ENCODE results near the gene TENT5C.
"Not testable (repeated sequence)": the region's sequence is repeated elsewhere in the genome, so short reads cannot be mapped to it uniquely, and the experiment has no call there.

TENT5C gene

DNA sequence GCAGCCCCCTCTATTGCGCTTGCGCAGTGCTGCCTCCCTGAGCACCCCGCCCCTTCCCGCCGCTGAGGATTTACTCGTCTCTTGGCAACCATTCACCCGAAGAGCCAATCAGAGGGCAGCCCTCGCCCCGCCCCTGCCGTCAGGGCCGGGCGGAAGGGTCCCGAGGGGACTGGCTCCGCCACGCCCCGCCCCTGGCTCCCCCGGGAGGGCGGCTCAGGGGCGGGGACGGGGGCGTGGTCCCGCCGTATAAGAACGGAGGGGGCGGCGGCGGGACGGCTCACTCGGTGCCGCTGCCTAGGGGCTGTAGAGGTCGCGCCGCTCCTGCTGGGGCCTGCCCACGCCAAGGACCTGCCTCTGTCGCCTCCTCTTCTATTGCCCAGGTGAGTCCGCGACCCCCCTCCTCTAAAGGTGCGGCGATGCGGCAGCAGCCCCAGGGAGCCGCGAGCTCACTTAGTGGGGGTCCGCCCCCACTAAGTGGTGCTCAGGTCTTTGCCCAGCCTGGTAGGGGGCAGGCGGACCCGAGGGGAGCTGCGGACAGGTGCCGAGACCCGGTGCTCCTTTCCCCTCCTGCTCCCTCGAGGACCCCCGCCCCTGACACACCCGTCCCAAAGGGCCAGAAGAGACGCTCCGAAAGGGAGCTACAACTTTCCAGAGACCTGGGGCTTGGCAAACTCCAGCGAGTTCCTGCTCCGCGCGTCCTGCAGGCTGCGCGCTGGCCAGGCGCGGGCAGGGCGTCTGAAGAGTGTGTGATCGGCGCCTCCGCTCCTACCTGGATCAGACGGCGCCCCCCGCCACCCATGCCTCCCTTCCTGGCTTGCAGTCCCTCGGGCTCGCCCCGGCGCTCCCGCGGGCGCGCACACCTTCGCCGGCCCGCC, at the start of gene TENT5C:
Gene TENT5C, plus strand, starts transcription at position 275 of the 875 bp plus-strand sequence. CDS start 16,821 bp downstream, outside the sequence.
- peak; percentile 96 for DNase-seq

DNA sequence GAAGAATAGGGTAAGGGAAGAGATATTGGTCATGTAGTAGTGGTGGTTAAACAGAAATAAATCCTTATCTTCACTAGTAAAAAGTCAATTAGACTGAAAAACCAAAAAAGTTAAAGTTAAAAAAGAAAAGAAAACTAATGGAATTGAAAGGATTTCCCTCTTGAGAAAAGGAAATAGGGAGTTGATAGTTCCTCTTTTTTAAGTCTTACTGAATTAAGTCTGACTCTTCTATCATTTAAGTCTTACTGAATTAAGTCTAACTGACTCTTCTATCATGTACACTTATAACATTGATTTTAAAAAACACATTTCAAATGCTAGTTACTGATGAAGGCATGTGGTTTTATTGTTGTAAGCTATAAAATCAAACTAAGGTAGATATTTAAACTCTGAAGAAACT, 49.5 kb upstream of the TENT5C start:
- peak; percentile 4 for DNase-seq

DNA sequence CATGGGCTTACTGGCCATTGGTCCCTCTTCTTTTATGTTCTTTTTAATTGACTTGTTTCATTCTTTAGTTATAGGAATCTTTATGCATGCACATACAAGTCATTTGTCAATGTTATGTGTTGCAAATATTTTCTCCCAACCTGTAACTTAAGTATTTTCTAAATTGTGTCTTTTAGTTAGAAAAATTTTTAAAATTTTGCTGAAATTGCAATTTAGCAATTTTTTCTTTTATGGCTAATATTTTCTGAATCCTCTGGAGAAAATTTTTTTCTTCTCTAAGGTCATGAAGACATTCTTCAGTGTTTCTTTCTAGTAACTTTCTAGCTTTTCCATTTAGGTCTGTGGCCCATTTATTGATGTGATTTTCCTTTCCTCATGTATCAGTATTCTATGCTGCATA, 48.9 kb upstream of the TENT5C start:
- no peak for DNase-seq

DNA sequence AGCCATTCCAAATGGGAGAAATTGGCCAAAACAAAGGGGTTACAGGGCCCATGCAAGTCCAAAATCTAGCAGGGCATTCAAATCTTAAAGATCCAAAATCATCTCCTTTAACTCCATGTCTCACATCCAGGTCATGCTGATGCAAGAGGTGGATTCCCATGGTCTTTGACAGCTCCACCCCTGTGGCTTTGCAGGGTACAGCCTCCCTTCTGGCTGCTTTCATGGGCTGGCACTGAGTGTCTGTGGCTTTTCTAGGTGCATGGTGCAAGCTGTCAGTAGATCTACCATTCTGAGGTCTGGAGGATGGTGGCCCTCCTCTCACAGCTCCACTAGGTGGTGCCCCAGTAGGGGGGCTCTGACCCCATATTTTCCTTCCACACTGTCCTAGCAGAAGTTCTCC, 47.4 kb upstream of the TENT5C start:
- not testable (repeated sequence) for DNase-seq

DNA sequence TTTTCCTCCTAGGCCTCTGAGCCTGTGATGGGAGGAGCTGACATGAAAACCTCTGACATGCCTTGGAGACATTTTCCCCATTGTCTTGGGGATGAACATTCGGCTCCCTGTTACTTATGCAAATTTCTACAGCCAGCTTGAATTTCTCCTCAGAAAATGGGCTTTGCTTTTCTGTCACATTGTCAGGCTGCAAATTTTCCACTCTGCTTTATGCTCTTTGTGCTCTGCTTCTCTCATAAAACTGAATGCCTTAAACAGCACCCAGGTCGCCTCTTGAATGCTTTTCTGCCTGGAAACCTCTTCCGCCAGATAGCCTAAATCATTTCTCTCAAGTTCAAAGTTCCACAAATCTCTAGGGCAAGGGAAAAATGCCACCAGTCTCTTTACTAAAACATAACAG, 46.7 kb upstream of the TENT5C start:
- no peak for DNase-seq

DNA sequence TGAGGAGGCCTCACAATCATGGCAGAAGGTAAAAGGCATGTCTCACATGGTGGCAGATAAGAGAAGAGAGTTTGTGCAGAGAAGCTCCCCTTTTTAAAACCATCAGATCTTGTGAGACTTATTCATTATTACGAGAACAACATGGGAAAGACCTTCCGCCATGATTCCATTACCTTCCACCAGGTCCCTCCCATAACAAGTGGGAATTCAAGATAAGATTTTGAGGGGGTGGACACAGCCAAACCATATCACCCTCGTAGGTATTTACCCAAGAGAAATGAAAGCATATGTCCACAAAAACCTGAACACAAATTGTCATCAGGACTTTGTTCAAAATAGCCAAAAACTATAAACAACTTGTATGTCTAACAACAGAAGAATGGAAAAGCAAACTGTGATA, 45.9 kb upstream of the TENT5C start:
- no peak for DNase-seq

DNA sequence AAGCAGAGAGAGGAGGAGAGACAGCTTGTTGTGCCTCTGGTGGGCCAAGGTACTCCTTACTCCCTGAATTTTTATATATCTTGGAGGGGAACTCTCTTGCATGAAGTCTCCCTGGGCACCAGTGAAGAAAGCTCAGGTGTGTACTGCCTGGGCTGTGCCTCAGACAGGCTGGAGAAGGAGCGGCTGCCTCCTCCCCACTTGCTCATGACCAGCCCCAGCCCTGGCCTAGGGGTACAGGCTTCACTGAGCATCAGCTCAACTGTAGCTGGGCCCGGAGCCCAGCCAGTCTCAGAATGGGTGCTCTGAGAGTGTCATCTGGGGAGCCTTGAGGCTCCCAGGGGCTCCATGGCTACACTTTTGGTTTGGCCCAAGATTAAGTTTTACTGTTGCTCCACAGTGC, 44.8 kb upstream of the TENT5C start:
- DNase-seq, result no peak

DNA sequence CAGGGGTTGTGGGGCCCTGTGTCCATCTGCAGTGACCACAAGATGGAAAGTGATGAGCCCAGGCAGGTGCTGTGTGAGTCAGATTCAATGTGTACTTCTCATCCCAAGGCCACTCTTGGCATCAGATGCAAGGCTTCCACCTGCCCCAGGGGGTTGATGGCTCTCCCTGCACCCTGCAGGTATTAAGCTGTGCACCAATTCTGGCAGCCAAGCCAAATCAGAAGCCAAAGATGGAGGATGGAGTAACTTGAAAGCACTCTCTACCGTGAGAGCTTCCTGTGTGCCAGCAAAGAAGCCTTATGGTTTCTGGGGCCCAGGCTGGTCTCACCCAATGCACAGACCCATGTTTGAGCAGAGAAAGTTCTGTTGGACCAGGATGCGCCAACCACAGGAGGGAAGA, 44.3 kb upstream of the TENT5C start:
- DNase-seq, result no peak

DNA sequence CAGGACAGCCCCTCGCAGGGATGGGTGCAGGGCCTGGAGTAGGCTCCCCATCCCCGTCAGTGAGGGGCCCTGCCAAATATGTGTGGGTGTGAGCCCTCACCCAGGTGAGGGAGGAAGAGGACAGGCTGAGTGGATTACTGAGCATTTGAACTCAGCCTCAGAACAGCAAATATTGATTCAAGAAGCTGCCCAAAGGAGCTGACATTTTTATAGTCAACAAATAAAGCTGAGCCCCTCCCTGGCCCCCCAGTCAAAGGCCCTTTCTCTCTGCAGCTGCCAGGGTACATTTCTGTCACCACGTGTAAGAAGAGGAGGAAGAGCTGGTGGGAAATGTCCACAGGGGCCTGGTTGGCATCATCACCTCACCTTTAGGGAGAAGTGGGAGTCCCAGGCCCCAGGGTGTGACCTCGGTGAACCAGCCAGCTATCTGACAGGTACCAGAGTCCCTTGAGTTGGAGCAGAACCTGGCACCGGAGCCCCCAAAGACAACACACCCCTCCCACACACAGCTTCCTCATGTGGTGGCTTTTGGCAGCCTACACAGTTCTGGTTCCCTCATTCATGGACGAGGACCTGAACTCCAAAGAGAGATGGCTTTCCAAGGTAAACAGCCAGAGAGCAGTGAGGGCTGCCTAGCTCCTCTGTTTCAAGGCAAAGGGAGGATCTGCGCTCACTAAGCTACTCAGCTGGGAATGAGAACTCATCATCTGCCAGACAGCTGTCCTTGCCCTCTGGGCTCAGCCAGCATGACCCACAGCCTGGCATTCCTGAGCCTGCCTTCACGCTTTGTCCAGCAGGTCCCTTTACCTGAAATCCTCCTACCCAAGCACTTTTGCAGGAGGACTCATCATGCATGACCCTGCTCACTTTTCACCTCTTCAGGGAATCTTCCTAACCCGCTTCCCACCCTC, 43.0 kb upstream of the TENT5C start:
- DNase-seq, result no peak

DNA sequence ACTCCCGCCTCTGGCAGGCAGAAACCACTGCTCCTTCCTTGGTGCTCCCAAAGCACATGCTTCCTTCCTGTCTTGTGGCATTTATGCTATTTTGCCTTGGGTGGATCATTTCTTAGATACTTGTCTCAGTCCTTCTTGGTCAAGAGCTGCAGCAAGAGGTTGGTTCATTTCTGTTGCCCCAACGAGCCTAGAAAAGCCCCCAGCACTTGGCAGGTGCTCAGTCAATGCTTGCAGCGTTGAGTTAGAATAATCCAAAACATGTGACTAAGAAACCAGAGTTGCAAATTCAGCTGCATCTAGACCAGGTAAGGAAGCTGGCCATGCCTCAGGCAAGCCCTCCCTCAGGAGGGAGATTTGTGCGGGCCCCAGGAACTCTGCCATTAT, 42.4 kb upstream of the TENT5C start:
- no peak for DNase-seq

DNA sequence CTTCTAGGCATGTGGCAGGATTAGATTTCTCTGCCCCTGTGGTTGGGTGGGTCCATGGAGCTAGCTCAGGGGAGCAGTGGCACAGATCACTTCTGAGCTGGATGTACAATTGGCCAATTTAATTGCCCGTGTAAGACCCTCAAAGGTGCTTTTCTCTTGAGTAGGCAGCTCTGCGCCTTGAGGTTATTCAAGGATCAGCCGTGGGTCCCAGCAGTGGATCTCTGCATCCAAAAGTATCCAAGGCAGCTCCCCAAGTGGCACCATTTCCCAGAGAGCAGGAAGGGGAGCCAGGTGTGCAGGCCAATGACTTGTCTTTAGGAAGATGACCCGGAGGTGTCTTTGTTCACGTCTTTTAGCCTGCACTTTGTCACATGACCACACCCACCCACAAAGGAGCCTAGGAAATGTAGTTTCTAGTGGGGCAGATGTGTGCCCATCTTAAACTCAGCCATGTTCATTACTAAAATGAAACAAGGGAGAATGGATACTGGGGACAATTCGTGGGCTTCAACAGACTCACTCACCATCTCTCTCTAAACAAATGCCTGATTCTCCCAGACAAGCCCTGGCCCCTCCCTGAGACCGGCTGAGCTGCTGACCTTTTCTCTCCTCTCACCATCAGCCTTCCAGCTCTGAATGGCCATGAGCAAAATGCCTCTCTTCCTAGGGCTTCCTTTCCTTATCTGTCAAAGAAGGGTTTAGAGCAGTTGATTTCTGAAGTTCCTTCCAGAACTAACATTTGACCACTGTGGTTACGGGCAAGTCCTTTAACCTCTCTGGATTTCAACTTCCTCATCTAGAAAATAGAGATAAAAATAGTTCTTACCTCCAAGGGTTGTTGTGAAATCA, 41.4 kb upstream of the TENT5C start:
- peak; percentile 5 for DNase-seq

DNA sequence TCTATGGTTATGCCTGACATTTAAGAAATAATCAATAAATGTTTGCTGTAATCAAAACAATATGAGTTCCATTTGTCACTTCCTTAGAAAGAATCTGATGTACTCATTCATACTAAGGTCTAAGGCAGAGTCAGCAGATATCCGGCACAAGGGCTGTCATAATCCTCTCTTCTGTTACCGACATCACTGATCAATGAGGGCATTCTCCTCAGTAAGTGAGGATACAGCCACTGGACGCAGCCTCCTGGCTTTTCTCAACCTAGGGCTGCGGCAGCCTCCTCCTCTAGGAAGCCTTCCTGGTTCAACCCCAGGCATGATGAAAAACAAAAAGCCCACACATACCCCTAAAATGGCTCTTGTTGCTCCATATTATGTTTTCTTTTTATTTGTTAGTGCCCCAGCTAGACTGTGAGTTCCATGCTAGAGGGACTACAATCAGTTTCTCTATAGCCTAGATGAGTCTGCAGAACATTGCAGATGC, 40.7 kb upstream of the TENT5C start:
- no peak for DNase-seq

DNA sequence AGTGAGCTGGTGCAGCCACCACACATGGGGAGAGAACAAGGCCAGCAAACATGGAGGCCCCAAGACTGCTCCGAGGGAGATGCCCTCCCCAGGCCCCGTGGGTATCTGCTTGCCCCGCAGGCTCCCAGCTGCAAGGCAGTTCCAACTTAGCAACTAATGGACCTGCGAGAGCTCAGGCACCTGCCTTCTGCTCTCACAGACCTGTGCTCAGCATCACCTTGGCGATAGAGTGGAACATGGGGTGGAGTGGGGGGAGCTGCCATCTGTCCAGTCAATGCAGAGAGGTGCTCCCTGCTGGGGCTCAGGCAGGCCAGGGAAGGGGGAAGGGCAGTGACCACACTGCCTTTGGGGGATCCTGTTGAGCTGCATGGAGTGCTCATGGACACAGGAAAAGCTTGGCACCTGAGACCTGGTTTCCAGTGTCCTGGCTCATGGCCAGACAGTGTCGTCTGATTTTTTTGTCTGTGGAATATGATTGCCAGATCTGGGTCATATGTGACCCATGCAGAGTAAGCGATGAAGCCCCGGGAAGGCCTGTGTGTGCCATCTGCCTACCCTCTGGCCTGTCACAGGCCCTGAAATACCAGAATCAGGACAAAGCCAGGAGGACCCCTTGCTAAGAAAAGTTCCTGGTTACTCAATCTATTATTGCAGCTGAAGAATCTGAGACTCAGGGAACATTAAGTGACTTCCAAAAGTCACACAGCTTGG, 39.9 kb upstream of the TENT5C start:
- no peak for DNase-seq

DNA sequence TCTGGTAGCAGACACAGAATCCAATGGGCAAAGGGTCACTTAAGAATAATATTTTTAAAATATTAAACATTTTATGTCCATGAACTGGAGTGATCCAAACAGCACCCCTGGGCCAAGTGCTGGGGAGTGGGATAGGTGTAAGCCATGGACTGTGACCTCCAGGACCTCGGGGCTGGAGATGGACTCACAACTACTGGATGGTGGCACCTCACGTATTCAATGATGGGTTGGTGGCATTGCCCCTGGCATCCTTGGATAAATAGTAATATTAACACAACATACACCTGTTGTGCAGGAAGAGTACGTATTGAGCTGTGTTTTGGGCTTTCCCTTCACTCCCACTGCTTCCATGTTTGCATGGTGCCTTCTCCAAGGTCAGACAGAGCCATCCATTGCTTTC, 39.3 kb upstream of the TENT5C start:
- DNase-seq, result no peak

DNA sequence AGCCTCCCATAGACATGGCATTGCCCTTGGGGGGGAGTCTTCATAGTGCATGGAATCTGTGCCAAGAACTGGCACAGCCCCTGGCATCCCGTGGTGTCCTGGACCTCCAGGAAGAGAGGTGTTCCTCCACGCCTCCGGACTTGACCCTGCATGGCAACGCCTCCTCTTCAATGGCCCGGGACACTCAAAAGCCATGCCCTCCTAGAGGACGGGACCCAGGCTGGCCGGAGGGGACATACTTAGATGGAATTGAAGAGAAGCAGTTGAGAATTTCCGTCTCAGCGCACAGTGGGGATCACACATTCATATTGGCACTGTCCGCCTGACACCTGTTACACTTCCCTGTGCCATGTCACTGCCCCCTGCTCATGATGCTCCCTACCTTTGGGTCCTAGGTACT, 38.4 kb upstream of the TENT5C start:
- no peak for DNase-seq

DNA sequence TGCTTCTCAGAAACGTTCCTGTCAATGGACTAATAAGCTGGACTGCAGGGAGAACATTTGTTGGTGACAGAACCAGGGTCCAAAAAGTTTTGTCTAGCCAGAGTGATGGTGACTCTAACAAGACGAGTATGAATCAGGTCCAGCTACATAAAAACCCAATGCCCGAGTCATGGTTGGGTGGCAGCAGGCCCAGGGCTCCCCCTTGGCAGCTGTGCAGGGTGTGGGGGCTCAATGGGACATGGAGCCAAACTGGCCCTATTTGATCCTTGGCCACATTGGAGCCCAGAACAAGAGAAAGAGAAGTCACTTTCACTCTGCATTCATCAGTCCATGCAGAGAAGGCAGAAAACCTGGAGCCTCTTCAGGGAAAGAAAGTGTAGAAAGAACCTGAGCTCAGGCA, 37.9 kb upstream of the TENT5C start:
- no peak for DNase-seq

DNA sequence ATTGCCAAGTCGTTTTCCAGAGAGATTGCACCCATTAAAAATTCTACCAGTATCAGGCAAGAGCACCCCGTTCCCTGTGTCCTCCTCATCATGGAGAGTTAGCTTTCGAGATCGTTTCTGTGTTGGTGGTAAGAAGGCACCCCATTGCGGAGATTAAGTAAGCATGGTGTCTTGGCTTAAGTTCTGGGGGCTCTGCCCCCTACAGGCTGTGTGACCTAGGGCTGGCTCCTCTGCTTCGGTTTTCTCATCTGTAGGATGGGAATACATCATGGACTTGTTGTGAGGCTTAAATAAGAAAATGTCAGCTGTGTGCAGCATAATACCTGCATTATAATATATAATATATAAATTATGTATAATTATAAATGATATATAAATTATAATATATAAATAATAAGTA, 36.8 kb upstream of the TENT5C start:
- no peak for DNase-seq

DNA sequence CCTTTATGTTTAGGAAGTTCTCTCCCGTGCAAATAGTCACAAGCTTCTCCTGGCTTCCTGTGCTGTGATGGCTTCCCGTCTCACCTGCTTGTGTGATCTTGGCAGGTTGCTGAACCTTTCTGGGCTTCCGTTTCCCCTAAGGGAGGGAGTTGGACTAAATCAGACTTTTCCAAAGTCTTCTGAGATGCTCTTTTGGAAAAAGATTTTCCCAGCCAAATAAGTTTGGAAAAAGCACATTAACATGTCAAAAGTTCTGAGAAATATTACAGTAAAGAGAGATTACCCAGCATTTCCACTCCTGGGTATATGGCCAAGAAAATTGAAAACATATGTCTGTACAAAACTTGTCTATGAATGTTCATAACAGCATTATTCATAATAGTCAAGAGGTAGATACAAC, 36.0 kb upstream of the TENT5C start:
- DNase-seq, result no peak

DNA sequence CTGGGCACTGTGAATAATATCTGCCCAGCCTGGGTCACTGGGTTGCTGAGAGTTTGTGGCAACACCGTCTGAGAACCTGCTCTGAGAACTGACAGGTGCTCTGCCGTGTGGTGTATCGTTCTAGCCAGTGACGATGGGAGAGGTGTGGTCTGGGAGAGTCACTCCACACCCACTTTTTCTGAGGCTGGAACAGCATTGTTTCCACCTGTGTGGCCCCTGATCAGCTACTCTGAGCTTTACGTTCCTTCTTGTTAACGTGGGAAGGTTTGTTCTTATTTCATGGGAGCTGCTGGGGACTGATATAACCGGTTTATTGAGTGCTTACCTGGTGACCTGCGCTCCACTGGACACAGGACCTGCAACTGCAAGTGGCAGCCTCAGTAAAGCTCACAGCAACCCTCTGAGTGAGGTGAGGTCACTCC, 34.8 kb upstream of the TENT5C start:
- no peak for DNase-seq

DNA sequence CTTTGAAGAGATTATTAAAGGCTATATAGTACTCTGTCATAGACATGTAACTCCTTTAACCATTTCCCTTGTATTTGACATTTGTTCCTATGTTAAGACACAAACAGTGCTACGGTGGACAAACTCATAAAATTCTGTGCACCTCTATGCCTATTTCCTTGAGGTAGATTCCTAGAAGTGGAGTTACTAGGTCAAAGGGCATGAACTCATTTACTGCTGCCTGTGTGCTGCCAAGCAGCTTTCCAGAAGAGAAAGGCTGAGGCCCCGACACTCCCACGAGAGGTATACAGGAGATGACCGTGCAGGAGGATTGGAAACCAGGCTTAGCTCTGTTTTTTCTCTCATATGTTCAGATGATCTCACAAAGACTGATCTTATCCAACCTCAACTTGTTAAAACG, 34.4 kb upstream of the TENT5C start:
- DNase-seq, result no peak

DNA sequence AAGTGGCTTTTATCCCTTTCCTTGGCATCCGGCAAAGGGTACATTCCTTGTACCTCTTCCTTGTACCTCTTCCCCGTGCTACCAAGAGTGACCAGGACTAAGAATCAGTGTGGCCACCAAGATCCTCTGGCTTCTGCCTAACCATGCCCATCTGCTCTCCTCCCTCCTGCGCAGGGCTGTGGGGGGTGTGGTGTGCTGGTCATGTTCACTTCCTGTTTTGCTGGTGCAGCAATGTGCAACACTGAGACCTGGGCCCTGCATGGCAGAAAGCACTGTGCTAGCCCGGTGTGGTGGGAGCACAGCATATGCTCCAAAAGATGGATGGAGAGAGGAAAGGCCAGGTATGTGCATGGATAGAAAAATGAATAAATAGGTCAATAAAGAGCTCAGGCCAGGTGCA, 33.3 kb upstream of the TENT5C start:
- DNase-seq, result peak; percentile 29

DNA sequence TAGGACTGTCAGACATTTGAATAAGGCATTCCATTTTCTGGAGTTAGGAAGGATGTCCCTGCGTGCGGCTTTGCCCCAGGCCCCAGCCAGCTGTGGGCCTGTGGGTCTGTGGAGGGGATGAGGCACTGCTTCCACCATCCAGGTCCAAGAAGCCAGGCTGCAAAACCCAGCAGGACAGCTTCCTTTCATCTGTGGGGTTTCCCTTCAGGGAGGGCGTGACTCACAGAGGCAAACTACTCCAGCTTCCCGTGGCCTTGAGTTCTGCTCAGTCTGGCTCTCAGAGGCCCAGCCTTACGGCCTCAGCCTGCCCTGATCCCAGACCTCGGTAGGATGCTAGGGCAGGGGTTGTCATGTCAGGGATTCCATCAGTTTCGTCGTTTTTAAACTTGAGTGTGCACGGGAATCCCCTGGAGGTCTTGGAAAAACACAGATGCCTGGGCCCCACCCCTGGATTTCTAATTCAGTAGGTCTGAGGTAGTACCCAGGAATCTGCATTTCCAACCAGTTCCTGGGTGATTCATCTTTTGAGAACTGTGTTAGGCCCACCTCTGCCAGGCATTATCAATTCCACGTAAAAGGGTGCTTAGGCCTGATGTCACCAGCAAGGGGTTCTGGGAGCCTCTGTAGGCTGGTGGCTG, 32.3 kb upstream of the TENT5C start:
- no peak for DNase-seq

Measured in inflammatory macrophage treated with lipopolysaccharide for 4 hours (primary cell).